GM18519 (cell line): Measurements from ENCODE around the gene NDUFB1.

ENCODE experiments used
- ATAC-seq: cut with Tn5 transposase; IDR thresholded peaks from one replicate; pipeline ENCODE4 v1.9.1; 2021; ENCODE audit warnings: mild to moderate bottlenecking, moderate library complexity; ENCODE audit not compliant: unreplicated experiment, low FRiP score

NDUFB1 gene

DNA sequence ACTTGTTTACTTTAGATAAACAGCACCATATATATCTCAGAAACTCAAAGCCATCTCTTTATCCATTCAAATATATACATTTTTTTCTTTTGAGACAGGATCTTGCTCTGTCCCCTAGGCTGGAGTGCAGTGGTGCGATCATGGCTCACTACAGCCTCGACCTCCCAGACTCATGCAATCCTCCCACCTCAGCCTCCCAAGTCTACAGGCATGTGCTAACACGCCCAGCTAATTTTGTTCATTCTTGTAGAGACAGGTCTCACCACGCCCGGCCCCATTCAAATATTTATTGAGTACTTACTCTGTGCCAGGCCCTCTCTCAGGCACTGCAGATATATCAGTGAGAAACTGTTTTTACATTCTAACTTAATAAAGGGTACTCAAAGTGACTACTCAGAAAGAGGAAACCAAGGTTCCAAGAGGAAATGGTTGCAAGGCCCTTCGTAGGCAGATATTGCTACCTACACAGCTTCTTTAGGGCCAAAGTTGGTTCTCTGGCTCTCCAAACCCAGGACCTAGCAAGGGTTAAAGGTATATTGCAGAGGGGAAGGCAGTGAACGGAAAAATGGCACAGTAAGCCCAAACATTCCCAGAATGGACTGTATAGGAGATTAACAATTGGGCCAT lies 18.0 kb downstream of the NDUFB1 start:
- no peak for ATAC-seq

DNA sequence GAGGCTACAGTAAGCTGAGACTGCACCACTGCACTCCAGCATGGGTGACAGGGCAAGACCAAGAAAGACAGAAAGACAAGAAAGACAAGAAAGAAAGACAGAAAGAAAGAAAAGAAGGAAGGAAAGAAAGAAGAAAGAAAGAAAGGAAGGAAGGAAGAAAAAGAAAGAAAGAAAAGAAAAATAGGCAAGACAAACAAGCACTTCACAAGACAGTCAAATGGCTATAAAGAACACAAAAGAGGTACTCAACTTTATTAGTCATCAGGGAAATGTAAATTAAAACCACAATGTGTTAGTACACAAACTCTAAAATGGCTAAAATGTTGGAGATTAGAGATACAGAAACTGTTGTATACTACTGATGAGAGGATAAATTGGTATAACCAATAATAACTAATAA lies 21.7 kb downstream of the NDUFB1 start:
- ATAC-seq, result no peak

DNA sequence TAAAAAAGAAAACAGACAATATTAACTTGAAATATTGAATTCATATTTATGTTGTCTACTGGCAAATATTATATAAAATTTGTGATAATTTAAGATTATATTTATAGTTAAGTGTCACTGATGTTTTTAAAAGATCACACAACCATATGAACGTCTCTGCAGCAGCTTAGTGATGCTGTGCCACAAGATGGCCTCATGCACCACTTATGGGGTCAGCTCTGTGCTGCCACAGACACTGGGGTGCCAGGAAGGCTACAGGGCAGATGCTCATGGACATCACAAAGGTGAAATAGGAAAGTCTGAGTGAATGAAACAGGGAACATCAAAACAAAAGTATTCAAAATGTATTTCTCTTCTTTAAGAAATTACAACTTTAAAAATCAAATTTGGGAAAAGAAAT lies 28.2 kb downstream of the NDUFB1 start:
- no peak for ATAC-seq

DNA sequence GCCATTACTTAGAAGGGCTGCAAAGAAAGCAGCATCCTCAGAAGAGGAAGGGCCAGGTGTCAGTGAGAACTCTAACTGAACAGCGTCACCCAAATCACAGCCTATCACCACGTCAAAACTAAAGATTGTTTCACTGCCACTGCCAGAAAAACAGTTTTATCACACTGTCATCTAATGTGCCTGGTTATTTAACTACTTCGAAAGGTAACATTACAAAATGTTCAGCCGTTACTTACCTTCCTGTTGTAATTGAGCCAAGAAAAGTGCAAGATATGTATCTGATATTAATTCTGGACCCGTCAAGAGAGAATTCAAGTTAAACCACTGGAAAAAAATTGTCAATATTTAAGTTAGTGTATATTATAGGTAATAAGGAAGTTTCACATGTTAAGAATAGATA lies 33.0 kb downstream of the NDUFB1 start:
- ATAC-seq, result no peak

DNA sequence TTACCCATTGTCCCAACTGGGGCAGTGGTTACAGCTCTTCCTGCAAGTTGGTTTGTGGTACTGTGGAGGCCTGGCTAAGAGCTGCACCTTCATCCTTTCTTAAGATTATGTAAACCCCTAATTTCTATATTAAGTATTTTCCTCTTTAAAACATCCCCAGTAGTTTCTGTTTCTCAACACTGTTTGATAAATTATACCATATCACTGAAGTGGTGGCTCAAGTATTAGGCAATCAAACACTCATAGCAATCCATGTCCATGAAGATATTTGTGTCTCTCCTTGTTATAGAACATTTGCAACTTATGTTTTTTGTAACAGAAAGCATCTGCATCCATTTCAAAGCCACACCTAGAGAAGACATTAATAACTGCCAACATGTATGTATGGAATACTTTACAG lies 47.0 kb downstream of the NDUFB1 start:
- ATAC-seq, result no peak
